GM23338 (cell line): Measurements from ENCODE around the gene PKHD1. TPM values are rescaled to one million over a fixed set of nuclear protein-coding genes. Genes with fewer than 3 reads are reported as not detected.

Experiments used
- ATAC-seq: fragments of 200-7000 bp; cut with Tn5 transposase; 3 replicates; pipeline ENCODE4 v1.9.1; 2020
- DNase-seq: peaks from one replicate; pipeline ENCODE4 v3.0.0-alpha.2; 2015; ENCODE audit warnings: low spot score
- H2AFZ ChIP-seq: fragments of 200-600 bp; sonication (generic); 2 replicates; pipeline ENCODE4 v1.8.0; 2016; ENCODE audit warnings: antibody characterized with exemption, mild to moderate bottlenecking, moderate library complexity
- H3F3A ChIP-seq: fragments of 200-600 bp; sonication (generic); replicated peaks from 2 replicates; pipeline ENCODE4 v1.8.0; 2017; ENCODE audit warnings: antibody characterized with exemption, mixed run types, low read depth
- H3K27ac ChIP-seq: fragments of 200-600 bp; sonication (generic); 2 replicates; pipeline ENCODE4 v1.6.1; 2016; ENCODE audit warnings: low read depth
- H3K27me3 ChIP-seq: fragments of 200-600 bp; sonication (generic); 2 replicates; pipeline ENCODE4 v1.8.0; 2016; ENCODE audit warnings: mild to moderate bottlenecking, mixed run types, moderate library complexity; ENCODE audit not compliant: insufficient read depth
- H3K36me3 ChIP-seq: fragments of 200-600 bp; sonication (generic); 2 replicates; pipeline ENCODE4 v1.8.0; 2016; ENCODE audit warnings: mild to moderate bottlenecking; ENCODE audit not compliant: insufficient read depth
- H3K4me1 ChIP-seq: fragments of 200-600 bp; sonication (generic); 2 replicates; pipeline ENCODE4 v1.8.0; 2016; ENCODE audit warnings: mild to moderate bottlenecking, moderate library complexity; ENCODE audit not compliant: insufficient read depth
- H3K4me2 ChIP-seq: fragments of 200-600 bp; sonication (generic); 2 replicates; pipeline ENCODE4 v1.7.1; 2017; ENCODE audit warnings: mixed run types
- H3K4me3 ChIP-seq: fragments of 200-600 bp; sonication (generic); 2 replicates; pipeline ENCODE4 v1.6.1; 2016; ENCODE audit warnings: mixed run types
- H3K79me2 ChIP-seq: fragments of 200-600 bp; sonication (generic); replicated peaks from 2 replicates; pipeline ENCODE4 v1.8.0; 2017; ENCODE audit warnings: mild to moderate bottlenecking; ENCODE audit not compliant: insufficient read depth
- H3K9me2 ChIP-seq: fragments of 200-600 bp; sonication (generic); 2 replicates; pipeline ENCODE4 v1.8.0; 2017; ENCODE audit not compliant: insufficient read depth
- H4K20me1 ChIP-seq: fragments of 200-600 bp; sonication (generic); replicated peaks from 2 replicates; pipeline ENCODE4 v1.8.0; 2017; ENCODE audit warnings: mild to moderate bottlenecking; ENCODE audit not compliant: insufficient read depth
- H3K27ac Mint-ChIP-seq: 2 replicates; pipeline ENCODE4 v1.8.0; 2020; ENCODE audit warnings: inconsistent platforms, mild to moderate bottlenecking, moderate library complexity, mixed read lengths
- H3K27me3 Mint-ChIP-seq: 3 replicates; pipeline ENCODE4 v1.8.0; 2022; ENCODE audit warnings: low read depth, mild to moderate bottlenecking, moderate library complexity, mixed read lengths, inconsistent platforms; ENCODE audit not compliant: insufficient read depth, poor library complexity
- H3K36me3 Mint-ChIP-seq: 3 replicates; pipeline ENCODE4 v1.8.0; 2021; ENCODE audit warnings: low read depth, mild to moderate bottlenecking, inconsistent platforms, moderate library complexity, mixed read lengths
- H3K4me1 Mint-ChIP-seq: 3 replicates; pipeline ENCODE4 v1.8.0; 2020; ENCODE audit warnings: mild to moderate bottlenecking, inconsistent platforms, mixed read lengths
- H3K4me3 Mint-ChIP-seq: 3 replicates; pipeline ENCODE4 v1.8.0; 2021; ENCODE audit warnings: moderate library complexity, mild to moderate bottlenecking, inconsistent platforms, mixed read lengths
- H3K9me3 Mint-ChIP-seq: 3 replicates; pipeline ENCODE4 v1.8.0; 2020; ENCODE audit warnings: moderate library complexity, mild to moderate bottlenecking, inconsistent platforms, mixed read lengths
- CREB1 ChIP-seq: fragments of 250-450 bp; sonication (Bioruptor Pico); IDR thresholded peaks from 2 replicates; pipeline ENCODE4 v1.5.0; 2020; ENCODE audit warnings: low read depth, mild to moderate bottlenecking, moderate library complexity
- EZH2 ChIP-seq: fragments of 200-600 bp; sonication (generic); IDR thresholded peaks from one replicate; pipeline ENCODE4 v1.8.0; 2017; ENCODE audit warnings: antibody characterized with exemption, mild to moderate bottlenecking, low read depth; ENCODE audit not compliant: unreplicated experiment
- EZH2phosphoT487 ChIP-seq: fragments of 200-600 bp; sonication (generic); IDR thresholded peaks from one replicate; pipeline ENCODE4 v1.8.1; 2018; ENCODE audit warnings: antibody characterized with exemption; ENCODE audit not compliant: unreplicated experiment
- JUNB ChIP-seq: IDR thresholded peaks from one replicate; pipeline ENCODE4 v1.6.1; 2016; ENCODE audit warnings: antibody characterized with exemption; ENCODE audit not compliant: unreplicated experiment
- POLR2AphosphoS5 ChIP-seq: IDR thresholded peaks from 2 replicates; pipeline ENCODE4 v1.6.1; 2016; ENCODE audit warnings: antibody characterized with exemption, low read depth
- STAT1 ChIP-seq: IDR thresholded peaks from one replicate; pipeline ENCODE4 v1.6.1; 2016; ENCODE audit warnings: antibody characterized with exemption; ENCODE audit not compliant: unreplicated experiment
- ZNF114 ChIP-seq: fragments of 250-450 bp; sonication (Bioruptor Pico); IDR thresholded peaks from 2 replicates; pipeline ENCODE4 v1.5.0; 2020; ENCODE audit warnings: mild to moderate bottlenecking, moderate library complexity
- ZNF331 ChIP-seq: fragments of 250-450 bp; sonication (Bioruptor Pico); IDR thresholded peaks from 2 replicates; pipeline ENCODE4 v1.5.0; 2020; ENCODE audit warnings: low read depth, mild to moderate bottlenecking, moderate library complexity
- polyA plus RNA-seq: library from polyadenylated mRNA; unstranded; fragments of >200 nt; fragmentation: Nextera tagmentation; extraction: Ambion mirVana; gene quantifications from 2 replicates; pipeline ENCODE4 v1.2.1, GENCODE V29; 2016
- total RNA-seq: library from RNA; depleted of rRNA; stranded (reverse); fragments of >200 nt; shearing (Covaris generic); gene quantifications from 2 replicates; pipeline ENCODE4 v1.2.3, GENCODE V29; 2014
- TF ChIP-seq, protein P1 (sequence below): fragments of 250-450 bp; sonication (Bioruptor Pico); IDR thresholded peaks from 2 replicates; pipeline ENCODE4 v1.5.0; 2020; ENCODE audit warnings: mild to moderate bottlenecking, moderate library complexity
- TF ChIP-seq, protein P2 (sequence below): IDR thresholded peaks from 2 replicates; pipeline ENCODE4 v1.6.1; 2016; ENCODE audit warnings: antibody characterized with exemption

The PKHD1 gene
- total and polyA plus RNA-seq, 2 experiments from 2014 or later = 0.03 to 0.07 TPM

DNA sequence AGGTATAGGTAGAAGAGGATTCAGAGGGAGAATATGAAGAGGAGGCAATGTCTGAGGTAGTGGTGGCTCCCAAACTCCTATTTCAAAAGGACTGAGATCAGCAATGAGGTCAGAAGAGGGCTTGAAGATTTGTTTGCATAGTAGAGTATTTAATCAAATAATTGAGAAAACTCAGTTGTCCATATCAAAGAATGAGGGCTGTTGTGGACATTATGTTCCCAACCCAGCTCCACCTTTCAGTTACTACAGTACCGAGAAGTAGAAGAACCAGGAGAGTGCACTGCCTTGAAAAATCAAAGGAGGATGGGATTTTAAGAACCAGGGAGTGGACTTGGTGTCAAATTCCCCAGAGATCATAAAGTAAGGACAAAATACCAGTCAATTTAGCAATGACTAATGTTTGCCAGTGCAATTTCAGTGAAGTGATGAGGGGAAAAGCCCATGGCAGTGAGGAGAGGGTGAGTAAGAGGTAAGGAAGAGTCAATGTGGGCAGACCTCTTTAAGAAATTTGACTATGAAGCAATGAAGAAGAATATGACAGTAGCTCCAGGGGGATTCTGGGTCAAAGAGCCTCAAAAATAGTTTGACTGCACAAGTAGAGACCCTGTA is 382.4 kb downstream of the PKHD1 start:
- Histone ChIP-seq H3K4me3 (no peak overlapping the region), H4K20me1 (no peaks in the 10 kb centered on the region), H3K36me3 (no peaks in the 10 kb centered on the region), H3K9me2 (no peaks in the 10 kb centered on the region; the same call in 1 of the 2 replicates), H3F3A (no peaks in the 10 kb centered on the region), H3K27me3 (no peaks in the 10 kb centered on the region), H2AFZ (no peak overlapping the region), H3K27ac (no peak overlapping the region), H3K4me2 (no peak overlapping the region), H3K4me1 (no peaks in the 10 kb centered on the region), H3K79me2 (no peaks in the 10 kb centered on the region)
- no peaks in the 10 kb centered on the region for H3K9me3 Mint-ChIP-seq
- no peak for TF ChIP-seq ZNF331 (CRISPR knock-in tag)
- TF ChIP-seq, protein P1, sequence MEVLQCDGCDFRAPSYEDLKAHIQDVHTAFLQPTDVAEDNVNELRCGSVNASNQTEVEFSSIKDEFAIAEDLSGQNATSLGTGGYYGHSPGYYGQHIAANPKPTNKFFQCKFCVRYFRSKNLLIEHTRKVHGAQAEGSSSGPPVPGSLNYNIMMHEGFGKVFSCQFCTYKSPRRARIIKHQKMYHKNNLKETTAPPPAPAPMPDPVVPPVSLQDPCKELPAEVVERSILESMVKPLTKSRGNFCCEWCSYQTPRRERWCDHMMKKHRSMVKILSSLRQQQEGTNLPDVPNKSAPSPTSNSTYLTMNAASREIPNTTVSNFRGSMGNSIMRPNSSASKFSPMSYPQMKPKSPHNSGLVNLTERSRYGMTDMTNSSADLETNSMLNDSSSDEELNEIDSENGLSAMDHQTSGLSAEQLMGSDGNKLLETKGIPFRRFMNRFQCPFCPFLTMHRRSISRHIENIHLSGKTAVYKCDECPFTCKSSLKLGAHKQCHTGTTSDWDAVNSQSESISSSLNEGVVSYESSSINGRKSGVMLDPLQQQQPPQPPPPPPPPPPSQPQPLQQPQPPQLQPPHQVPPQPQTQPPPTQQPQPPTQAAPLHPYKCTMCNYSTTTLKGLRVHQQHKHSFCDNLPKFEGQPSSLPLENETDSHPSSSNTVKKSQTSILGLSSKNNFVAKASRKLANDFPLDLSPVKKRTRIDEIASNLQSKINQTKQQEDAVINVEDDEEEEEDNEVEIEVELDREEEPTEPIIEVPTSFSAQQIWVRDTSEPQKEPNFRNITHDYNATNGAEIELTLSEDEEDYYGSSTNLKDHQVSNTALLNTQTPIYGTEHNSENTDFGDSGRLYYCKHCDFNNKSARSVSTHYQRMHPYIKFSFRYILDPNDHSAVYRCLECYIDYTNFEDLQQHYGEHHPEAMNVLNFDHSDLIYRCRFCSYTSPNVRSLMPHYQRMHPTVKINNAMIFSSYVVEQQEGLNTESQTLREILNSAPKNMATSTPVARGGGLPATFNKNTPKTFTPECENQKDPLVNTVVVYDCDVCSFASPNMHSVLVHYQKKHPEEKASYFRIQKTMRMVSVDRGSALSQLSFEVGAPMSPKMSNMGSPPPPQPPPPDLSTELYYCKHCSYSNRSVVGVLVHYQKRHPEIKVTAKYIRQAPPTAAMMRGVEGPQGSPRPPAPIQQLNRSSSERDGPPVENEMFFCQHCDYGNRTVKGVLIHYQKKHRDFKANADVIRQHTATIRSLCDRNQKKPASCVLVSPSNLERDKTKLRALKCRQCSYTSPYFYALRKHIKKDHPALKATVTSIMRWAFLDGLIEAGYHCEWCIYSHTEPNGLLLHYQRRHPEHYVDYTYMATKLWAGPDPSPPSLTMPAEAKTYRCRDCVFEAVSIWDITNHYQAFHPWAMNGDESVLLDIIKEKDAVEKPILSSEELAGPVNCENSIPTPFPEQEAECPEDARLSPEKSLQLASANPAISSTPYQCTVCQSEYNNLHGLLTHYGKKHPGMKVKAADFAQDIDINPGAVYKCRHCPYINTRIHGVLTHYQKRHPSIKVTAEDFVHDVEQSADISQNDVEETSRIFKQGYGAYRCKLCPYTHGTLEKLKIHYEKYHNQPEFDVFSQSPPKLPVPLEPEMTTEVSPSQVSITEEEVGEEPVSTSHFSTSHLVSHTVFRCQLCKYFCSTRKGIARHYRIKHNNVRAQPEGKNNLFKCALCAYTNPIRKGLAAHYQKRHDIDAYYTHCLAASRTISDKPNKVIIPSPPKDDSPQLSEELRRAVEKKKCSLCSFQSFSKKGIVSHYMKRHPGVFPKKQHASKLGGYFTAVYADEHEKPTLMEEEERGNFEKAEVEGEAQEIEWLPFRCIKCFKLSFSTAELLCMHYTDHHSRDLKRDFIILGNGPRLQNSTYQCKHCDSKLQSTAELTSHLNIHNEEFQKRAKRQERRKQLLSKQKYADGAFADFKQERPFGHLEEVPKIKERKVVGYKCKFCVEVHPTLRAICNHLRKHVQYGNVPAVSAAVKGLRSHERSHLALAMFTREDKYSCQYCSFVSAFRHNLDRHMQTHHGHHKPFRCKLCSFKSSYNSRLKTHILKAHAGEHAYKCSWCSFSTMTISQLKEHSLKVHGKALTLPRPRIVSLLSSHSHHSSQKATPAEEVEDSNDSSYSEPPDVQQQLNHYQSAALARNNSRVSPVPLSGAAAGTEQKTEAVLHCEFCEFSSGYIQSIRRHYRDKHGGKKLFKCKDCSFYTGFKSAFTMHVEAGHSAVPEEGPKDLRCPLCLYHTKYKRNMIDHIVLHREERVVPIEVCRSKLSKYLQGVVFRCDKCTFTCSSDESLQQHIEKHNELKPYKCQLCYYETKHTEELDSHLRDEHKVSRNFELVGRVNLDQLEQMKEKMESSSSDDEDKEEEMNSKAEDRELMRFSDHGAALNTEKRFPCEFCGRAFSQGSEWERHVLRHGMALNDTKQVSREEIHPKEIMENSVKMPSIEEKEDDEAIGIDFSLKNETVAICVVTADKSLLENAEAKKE (CRISPR knock-in tag) = no peak
- no peak for TF ChIP-seq ZNF114
- TF ChIP-seq STAT1 = no peak
- no peak for TF ChIP-seq EZH2phosphoT487
- TF ChIP-seq JUNB = no peak
- no peak for TF ChIP-seq CREB1 (CRISPR knock-in tag)
- no peak for TF ChIP-seq EZH2
- TF ChIP-seq, protein P2, sequence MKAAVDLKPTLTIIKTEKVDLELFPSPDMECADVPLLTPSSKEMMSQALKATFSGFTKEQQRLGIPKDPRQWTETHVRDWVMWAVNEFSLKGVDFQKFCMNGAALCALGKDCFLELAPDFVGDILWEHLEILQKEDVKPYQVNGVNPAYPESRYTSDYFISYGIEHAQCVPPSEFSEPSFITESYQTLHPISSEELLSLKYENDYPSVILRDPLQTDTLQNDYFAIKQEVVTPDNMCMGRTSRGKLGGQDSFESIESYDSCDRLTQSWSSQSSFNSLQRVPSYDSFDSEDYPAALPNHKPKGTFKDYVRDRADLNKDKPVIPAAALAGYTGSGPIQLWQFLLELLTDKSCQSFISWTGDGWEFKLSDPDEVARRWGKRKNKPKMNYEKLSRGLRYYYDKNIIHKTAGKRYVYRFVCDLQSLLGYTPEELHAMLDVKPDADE = no peak
- no peak for TF ChIP-seq POLR2AphosphoS5
- H3K36me3 Mint-ChIP-seq = no peaks in the 10 kb centered on the region
- ATAC-seq (no peak), DNase-seq (no peak)
- H3K4me3 Mint-ChIP-seq = no peak overlapping the region
- H3K27ac Mint-ChIP-seq = no peak overlapping the region
- no peaks in the 10 kb centered on the region for H3K27me3 Mint-ChIP-seq
- no peaks in the 10 kb centered on the region for H3K4me1 Mint-ChIP-seq
